H9 (cell line): ENCODE data around the gene ALG12. TPM values are rescaled to one million over a fixed set of nuclear protein-coding genes. Genes with fewer than 3 reads are reported as not detected.

Source experiments
- DNase-seq: peaks from one replicate; pipeline ENCODE4 v3.0.0-alpha.2; 2017
- H2AFZ ChIP-seq: one replicate; pipeline ENCODE4 v1.6.1; 2013; ENCODE audit warnings: mild to moderate bottlenecking, low read length, control low read depth, moderate library complexity
- H2AK5ac ChIP-seq: 2 replicates; pipeline ENCODE4 v1.6.1; 2013; ENCODE audit warnings: low read length, control low read depth, mixed read lengths; ENCODE audit not compliant: insufficient read length
- H2BK120ac ChIP-seq: one replicate; pipeline ENCODE4 v1.6.1; 2013; ENCODE audit warnings: low read depth, mild to moderate bottlenecking, low read length, control low read depth, inconsistent platforms; ENCODE audit not compliant: poor library complexity, severe bottlenecking
- H2BK12ac ChIP-seq: 2 replicates; pipeline ENCODE4 v1.6.1; 2013; ENCODE audit warnings: low read length, control low read depth, mixed read lengths, low read depth; ENCODE audit not compliant: insufficient read length
- H2BK15ac ChIP-seq: 2 replicates; pipeline ENCODE4 v1.6.1; 2013; ENCODE audit warnings: low read depth, low read length, control low read depth
- H2BK20ac ChIP-seq: one replicate; pipeline ENCODE4 v1.6.1; 2013; ENCODE audit warnings: low read depth, mild to moderate bottlenecking, low read length, control low read depth, inconsistent platforms; ENCODE audit not compliant: poor library complexity, severe bottlenecking
- H2BK5ac ChIP-seq: 2 replicates; pipeline ENCODE4 v1.6.1; 2013; ENCODE audit warnings: low read length, control low read depth, mixed read lengths; ENCODE audit not compliant: insufficient read length
- H3K14ac ChIP-seq: 2 replicates; pipeline ENCODE4 v1.6.1; 2013; ENCODE audit warnings: low read length, control low read depth; ENCODE audit not compliant: insufficient read depth
- H3K18ac ChIP-seq: 2 replicates; pipeline ENCODE4 v1.6.1; 2013; ENCODE audit warnings: low read depth, mild to moderate bottlenecking, mixed read lengths, low read length, control low read depth; ENCODE audit not compliant: insufficient read length
- H3K23ac ChIP-seq: 2 replicates; pipeline ENCODE4 v1.6.1; 2013; ENCODE audit warnings: low read length, control low read depth, mixed read lengths, low read depth; ENCODE audit not compliant: insufficient read length
- H3K23me2 ChIP-seq: 2 replicates; pipeline ENCODE4 v1.6.1; 2013; ENCODE audit warnings: low read depth, mild to moderate bottlenecking, mixed read lengths, low read length, control low read depth; ENCODE audit not compliant: insufficient read length, poor library complexity, severe bottlenecking
- H3K27ac ChIP-seq: 2 replicates; pipeline ENCODE4 v1.5.1; 2013; ENCODE audit warnings: low read length, control low read depth, mixed read lengths, low read depth; ENCODE audit not compliant: insufficient read length
- H3K27me3 ChIP-seq: 2 replicates; pipeline ENCODE4 v1.6.1; 2013; ENCODE audit warnings: low read length, control low read depth, inconsistent platforms; ENCODE audit not compliant: insufficient read depth
- H3K4ac ChIP-seq: 2 replicates; pipeline ENCODE4 v1.6.1; 2013; ENCODE audit warnings: low read depth, mild to moderate bottlenecking, control low read depth, inconsistent platforms, low read length, moderate library complexity
- H3K4me1 ChIP-seq: 2 replicates; pipeline ENCODE4 v1.6.1; 2013; ENCODE audit warnings: low read length, control low read depth, inconsistent platforms; ENCODE audit not compliant: insufficient read depth
- H3K4me2 ChIP-seq: 2 replicates; pipeline ENCODE4 v1.6.1; 2013; ENCODE audit warnings: low read length, control low read depth, mixed read lengths; ENCODE audit not compliant: insufficient read length, insufficient read depth
- H3K56ac ChIP-seq: 2 replicates; pipeline ENCODE4 v1.6.1; 2013; ENCODE audit warnings: low read depth, mild to moderate bottlenecking, mixed read lengths, low read length, control low read depth; ENCODE audit not compliant: insufficient read length
- H3K79me1 ChIP-seq: 2 replicates; pipeline ENCODE4 v1.6.1; 2013; ENCODE audit warnings: low read depth, mild to moderate bottlenecking, moderate library complexity, low read length, control low read depth, inconsistent platforms; ENCODE audit not compliant: insufficient read depth, poor library complexity, severe bottlenecking
- H3K79me2 ChIP-seq: 2 replicates; pipeline ENCODE4 v1.6.1; 2013; ENCODE audit warnings: low read length, control low read depth, inconsistent platforms; ENCODE audit not compliant: insufficient read depth
- H3K9ac ChIP-seq: 2 replicates; pipeline ENCODE4 v1.6.1; 2013; ENCODE audit warnings: low read length, control low read depth, mixed read lengths; ENCODE audit not compliant: insufficient read length; ENCODE audit errors: extremely low read depth
- H3K9me3 ChIP-seq: one replicate; pipeline ENCODE4 v1.6.1; 2013; ENCODE audit warnings: low read depth, low read length, inconsistent platforms; ENCODE audit not compliant: control insufficient read depth
- H3T11ph ChIP-seq: one replicate; pipeline ENCODE4 v1.6.1; 2013; ENCODE audit warnings: mild to moderate bottlenecking, low read length, control low read depth, inconsistent platforms
- H4K20me1 ChIP-seq: one replicate; pipeline ENCODE4 v1.6.1; 2013; ENCODE audit not compliant: control insufficient read depth, insufficient read length, insufficient read depth
- H4K5ac ChIP-seq: 2 replicates; pipeline ENCODE4 v1.6.1; 2013; ENCODE audit warnings: low read depth, mild to moderate bottlenecking, mixed read lengths, low read length, control low read depth; ENCODE audit not compliant: insufficient read length
- H4K8ac ChIP-seq: replicated peaks from 2 replicates; pipeline ENCODE4 v1.6.1; 2013; ENCODE audit warnings: low read length, control low read depth, mixed read lengths, low read depth; ENCODE audit not compliant: insufficient read length
- H4K91ac ChIP-seq: 2 replicates; pipeline ENCODE4 v1.6.1; 2013; ENCODE audit warnings: low read depth, mild to moderate bottlenecking, moderate library complexity, mixed read lengths, low read length, control low read depth; ENCODE audit not compliant: insufficient read length
- H3K27ac Mint-ChIP-seq, 3 experiments: 2 replicates in 2 of 3; 3 replicates in 1 of 3; pipeline ENCODE4 v1.8.0; 2020 to 2021; ENCODE audit warnings: mixed read lengths in 3 of 3, mild to moderate bottlenecking in 1 of 3, moderate library complexity in 1 of 3
- H3K27me3 Mint-ChIP-seq: 2 replicates; pipeline ENCODE4 v1.8.0; 2021; ENCODE audit warnings: low read depth, mild to moderate bottlenecking, moderate library complexity, mixed read lengths
- H3K36me3 Mint-ChIP-seq, 3 experiments: 2 replicates in 2 of 3; 3 replicates in 1 of 3; pipeline ENCODE4 v1.8.0; 2020 to 2021; ENCODE audit warnings: low read depth in 3 of 3, mixed read lengths in 3 of 3; ENCODE audit not compliant: insufficient read depth in 1 of 3
- H3K4me1 Mint-ChIP-seq, 2 experiments: 2 replicates each; pipeline ENCODE4 v1.8.0; 2020; ENCODE audit warnings: mixed read lengths in 2 of 2
- H3K4me3 Mint-ChIP-seq, 2 experiments: 2 replicates in 1 of 2; 3 replicates in 1 of 2; pipeline ENCODE4 v1.8.0; 2020 to 2021; ENCODE audit warnings: mild to moderate bottlenecking in 2 of 2, mixed read lengths in 2 of 2, moderate library complexity in 1 of 2
- H3K9me3 Mint-ChIP-seq, 2 experiments: 2 replicates in 1 of 2; 3 replicates in 1 of 2; pipeline ENCODE4 v1.8.0; 2020; ENCODE audit warnings: mild to moderate bottlenecking in 2 of 2, mixed read lengths in 2 of 2, moderate library complexity in 1 of 2
- WGBS: extraction: QIAGEN DNeasy Blood & Tissue Kit; methylation state at CpG from one replicate; pipeline ENCODE4 v1.1.7; 2013; ENCODE audit warnings: missing lambda C conversion rate, low lambda C conversion rate, mixed read lengths; ENCODE audit not compliant: insufficient read length; ENCODE audit errors: extremely low coverage; 5-methylcytosine and 5-hydroxymethylcytosine counted together
- total RNA-seq: library from RNA; stranded (reverse); gene quantifications from 2 replicates; pipeline ENCODE4 v1.2.1, GENCODE V29; 2021
- TF ChIP-seq, protein P1 (sequence below): fragments of 200-600 bp; sonication (generic); conservative IDR thresholded peaks from 3 replicates; pipeline ENCODE4 v1.8.0; 2021; ENCODE audit warnings: antibody characterized with exemption, mild to moderate bottlenecking

The ALG12 gene
- total RNA-seq, 1 experiment from 2014 or later: 19.2 TPM

DNA sequence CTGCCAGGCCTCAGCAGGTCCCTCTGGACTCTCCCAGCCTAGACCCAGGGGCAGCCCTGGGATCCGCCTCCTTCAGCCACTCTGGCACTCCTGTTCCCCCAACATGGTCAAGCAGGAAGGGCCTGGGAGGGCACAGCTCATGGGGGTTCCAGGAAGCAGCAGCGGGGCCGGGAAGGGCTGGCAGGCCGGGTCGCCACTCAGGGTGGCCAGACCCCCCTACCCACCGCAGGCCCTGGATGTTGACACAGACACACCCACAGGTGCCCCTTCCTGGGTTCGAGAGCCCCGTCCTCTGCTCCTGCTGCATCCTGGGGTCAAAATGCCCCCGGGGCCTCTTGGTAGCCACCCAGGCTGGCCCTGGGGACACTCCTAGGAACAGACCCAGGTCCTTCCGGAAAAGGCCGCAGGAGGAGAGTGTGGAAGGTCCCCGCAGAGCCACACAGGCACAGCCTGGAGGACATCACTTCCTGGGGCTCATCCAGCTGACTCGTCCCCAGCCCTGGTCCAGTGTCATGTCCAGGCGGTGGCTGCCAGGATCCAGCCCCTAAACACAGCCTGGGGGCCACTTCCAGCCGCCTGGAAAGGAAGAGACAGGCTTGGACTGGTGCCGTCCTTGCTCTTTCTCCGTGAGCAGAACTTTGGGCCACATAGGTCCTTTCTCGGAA, 35.6 kb upstream of the ALG12 start:
- Histone ChIP-seq H3K9ac (no peak overlapping the region), H3T11ph (no peak overlapping the region), H4K91ac (no peak overlapping the region), H2AFZ (no peak overlapping the region), H3K79me1 (no peaks in the 10 kb centered on the region), H2BK120ac (no peak overlapping the region), H2BK20ac (no peak overlapping the region), H3K4me1 (no peaks in the 10 kb centered on the region), H2BK12ac (no peak overlapping the region), H3K79me2 (no peaks in the 10 kb centered on the region), H3K14ac (no peak overlapping the region; the same call in 1 of the 2 replicates), H3K18ac (no peak overlapping the region), H3K23me2 (no peaks in the 10 kb centered on the region), H3K56ac (no peak overlapping the region), H4K20me1 (no peaks in the 10 kb centered on the region), H3K4ac (no peak overlapping the region), H4K8ac (no peak overlapping the region), H4K5ac (no peak overlapping the region), H2BK5ac (no peak overlapping the region), H3K4me2 (no peak overlapping the region), H2AK5ac (no peak overlapping the region), H3K9me3 (no peaks in the 10 kb centered on the region), H3K27ac (no peak overlapping the region), H3K27me3 (no peaks in the 10 kb centered on the region), H3K23ac (no peak overlapping the region), H2BK15ac (no peak overlapping the region)
- H3K36me3 Mint-ChIP-seq: no peaks in the 10 kb centered on the region; a peak in 1 of 7 replicates
- no peaks in the 10 kb centered on the region for H3K9me3 Mint-ChIP-seq
- H3K4me1 Mint-ChIP-seq: peaks cover 0 to 10% of the 10 kb centered on the region in 2 experiments; a peak in 3 of 4 replicates
- no peak for DNase-seq
- no peak overlapping the region for H3K4me3 Mint-ChIP-seq
- WGBS: no CpG with 5 or more reads among the region's 18 CpGs
- TF ChIP-seq, protein P1, sequence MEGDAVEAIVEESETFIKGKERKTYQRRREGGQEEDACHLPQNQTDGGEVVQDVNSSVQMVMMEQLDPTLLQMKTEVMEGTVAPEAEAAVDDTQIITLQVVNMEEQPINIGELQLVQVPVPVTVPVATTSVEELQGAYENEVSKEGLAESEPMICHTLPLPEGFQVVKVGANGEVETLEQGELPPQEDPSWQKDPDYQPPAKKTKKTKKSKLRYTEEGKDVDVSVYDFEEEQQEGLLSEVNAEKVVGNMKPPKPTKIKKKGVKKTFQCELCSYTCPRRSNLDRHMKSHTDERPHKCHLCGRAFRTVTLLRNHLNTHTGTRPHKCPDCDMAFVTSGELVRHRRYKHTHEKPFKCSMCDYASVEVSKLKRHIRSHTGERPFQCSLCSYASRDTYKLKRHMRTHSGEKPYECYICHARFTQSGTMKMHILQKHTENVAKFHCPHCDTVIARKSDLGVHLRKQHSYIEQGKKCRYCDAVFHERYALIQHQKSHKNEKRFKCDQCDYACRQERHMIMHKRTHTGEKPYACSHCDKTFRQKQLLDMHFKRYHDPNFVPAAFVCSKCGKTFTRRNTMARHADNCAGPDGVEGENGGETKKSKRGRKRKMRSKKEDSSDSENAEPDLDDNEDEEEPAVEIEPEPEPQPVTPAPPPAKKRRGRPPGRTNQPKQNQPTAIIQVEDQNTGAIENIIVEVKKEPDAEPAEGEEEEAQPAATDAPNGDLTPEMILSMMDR: no peak
- H3K27ac Mint-ChIP-seq: no peak overlapping the region
- peaks cover 1% of the 10 kb centered on the region for H3K27me3 Mint-ChIP-seq
